Neural crest cell (in vitro differentiated cells): Measurements from ENCODE around the gene EIF4E1B. TPM values are rescaled to one million over a fixed set of nuclear protein-coding genes. Genes with fewer than 3 reads are reported as not detected.

Experiments
- DNase-seq: peaks from one replicate; pipeline ENCODE4 v3.0.0; 2021; ENCODE audit warnings: low read depth, mixed read lengths, low spot score
- H3K27ac Mint-ChIP-seq: one replicate; pipeline ENCODE4 v1.8.0; 2021; ENCODE audit warnings: mild to moderate bottlenecking, mixed read lengths; ENCODE audit not compliant: unreplicated experiment
- H3K27me3 Mint-ChIP-seq: 2 replicates; pipeline ENCODE4 v1.8.0; 2021; ENCODE audit warnings: low read depth, mild to moderate bottlenecking, mixed read lengths
- H3K36me3 Mint-ChIP-seq: 2 replicates; pipeline ENCODE4 v1.8.0; 2021; ENCODE audit warnings: low read depth, mild to moderate bottlenecking, mixed read lengths
- H3K4me1 Mint-ChIP-seq: 2 replicates; pipeline ENCODE4 v1.8.0; 2021; ENCODE audit warnings: mixed read lengths
- H3K4me3 Mint-ChIP-seq: one replicate; pipeline ENCODE4 v1.8.0; 2021; ENCODE audit warnings: mild to moderate bottlenecking, mixed read lengths
- H3K9me3 Mint-ChIP-seq: 2 replicates; pipeline ENCODE4 v1.8.0; 2021; ENCODE audit warnings: mixed read lengths
- CTCF ChIP-seq: fragments of 200-600 bp; sonication (generic); conservative IDR thresholded peaks from 2 replicates; pipeline ENCODE4 v1.5.0; 2021; ENCODE audit warnings: antibody characterized with exemption, mild to moderate bottlenecking
- total RNA-seq: library from RNA; stranded (reverse); gene quantifications from 2 replicates; pipeline ENCODE4 v1.2.1, GENCODE V29; 2021

The EIF4E1B gene
- total RNA-seq, 1 donor from 2014 or later: not detected

GRCh38 chr5:176664886-176665285 lies 34.4 kb downstream of the EIF4E1B start:
- no peak for TF ChIP-seq CTCF
- DNase-seq: no peak

GRCh38 chr5:176665517-176665916 lies 35.0 kb downstream of the EIF4E1B start:
- Mint-ChIP-seq H3K27me3 (peaks cover 26% of the 10 kb centered on the region), H3K36me3 (no peaks in the 10 kb centered on the region), H3K4me3 (no peak overlapping the region), H3K4me1 (no peaks in the 10 kb centered on the region), H3K9me3 (no peaks in the 10 kb centered on the region), H3K27ac (no peak overlapping the region)
- TF ChIP-seq CTCF: no peak
- no peak for DNase-seq

More at GRCh38 chr5:176664886-176665285, 34.4 kb downstream of the EIF4E1B start:
- no peak overlapping the region for H3K4me3 Mint-ChIP-seq
- H3K27me3 Mint-ChIP-seq: peaks cover 26% of the 10 kb centered on the region
- H3K9me3 Mint-ChIP-seq: no peaks in the 10 kb centered on the region
- no peaks in the 10 kb centered on the region for H3K36me3 Mint-ChIP-seq
- H3K27ac Mint-ChIP-seq: no peak overlapping the region
- no peaks in the 10 kb centered on the region for H3K4me1 Mint-ChIP-seq

- Mint-ChIP-seq H3K4me1 (peaks cover 4% of the 10 kb centered on the region), H3K4me3 (no peak overlapping the region), H3K27ac (no peak overlapping the region), H3K27me3 (peaks cover 36% of the 10 kb centered on the region), H3K9me3 (no peaks in the 10 kb centered on the region), H3K36me3 (no peaks in the 10 kb centered on the region)
- no peak for DNase-seq
- no peak for TF ChIP-seq CTCF
Observed at GRCh38 chr5:176667637-176668036, 37.2 kb downstream of the EIF4E1B start.

GRCh38 chr5:176670449-176670848 lies 40.0 kb downstream of the EIF4E1B start:
- Mint-ChIP-seq H3K36me3 (no peaks in the 10 kb centered on the region), H3K27me3 (peaks cover 28% of the 10 kb centered on the region), H3K9me3 (no peaks in the 10 kb centered on the region), H3K27ac (no peak overlapping the region), H3K4me1 (peaks cover 5% of the 10 kb centered on the region), H3K4me3 (no peak overlapping the region)
- TF ChIP-seq CTCF: no peak
- DNase-seq: no peak

GRCh38 chr5:176671399-176671798 lies 40.9 kb downstream of the EIF4E1B start:
- Mint-ChIP-seq H3K4me1 (peaks cover 10% of the 10 kb centered on the region), H3K9me3 (no peaks in the 10 kb centered on the region), H3K36me3 (no peaks in the 10 kb centered on the region), H3K27ac (no peak overlapping the region), H3K4me3 (no peak overlapping the region), H3K27me3 (peaks cover 27% of the 10 kb centered on the region)
- no peak for TF ChIP-seq CTCF
- no peak for DNase-seq
